Fibroblast of skin of scalp (primary cell): Measurements from ENCODE around the gene FNDC10.

Experiments
- DNase-seq: peaks from one replicate; pipeline ENCODE4 v3.0.0-alpha.2; 2013

Gene FNDC10

DNA sequence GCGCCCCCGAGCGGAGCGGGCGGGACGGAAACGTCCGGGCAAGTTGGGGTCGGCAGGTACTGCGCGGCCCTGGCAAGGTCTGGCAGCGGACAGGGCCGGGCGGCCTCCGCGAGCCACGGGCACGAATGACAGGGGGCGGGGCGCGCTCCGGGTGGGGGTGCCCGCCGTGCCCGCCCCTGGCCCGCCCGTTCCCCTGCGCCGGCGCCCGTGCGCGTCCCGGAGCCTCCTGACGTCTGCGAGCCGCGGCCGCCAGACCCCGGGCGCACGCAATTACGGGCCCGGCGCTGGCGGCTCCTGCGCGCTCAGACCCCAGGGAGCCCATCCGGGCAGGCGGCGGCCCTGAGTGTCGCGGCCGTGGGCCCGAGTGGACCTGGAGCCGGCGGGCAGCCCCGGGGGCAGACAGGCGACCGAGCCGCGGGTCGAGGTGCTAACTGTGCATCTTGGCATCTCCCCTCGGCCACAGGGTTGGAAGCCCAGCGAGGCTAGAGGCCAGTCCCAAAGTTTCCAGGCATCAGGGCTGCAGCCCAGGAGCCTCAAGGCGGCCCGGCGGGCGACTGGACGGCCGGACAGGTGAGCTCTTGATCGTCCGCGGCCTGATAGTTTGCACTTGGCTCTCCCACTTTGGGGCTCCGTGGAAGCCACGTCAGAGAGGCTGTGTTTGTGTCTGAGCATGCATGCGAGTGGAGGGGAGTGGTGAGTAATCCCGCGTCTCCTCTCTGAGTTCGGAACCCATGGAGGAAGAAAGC lies 16.3 kb upstream of the FNDC10 start:
- DNase-seq, result no peak

DNA sequence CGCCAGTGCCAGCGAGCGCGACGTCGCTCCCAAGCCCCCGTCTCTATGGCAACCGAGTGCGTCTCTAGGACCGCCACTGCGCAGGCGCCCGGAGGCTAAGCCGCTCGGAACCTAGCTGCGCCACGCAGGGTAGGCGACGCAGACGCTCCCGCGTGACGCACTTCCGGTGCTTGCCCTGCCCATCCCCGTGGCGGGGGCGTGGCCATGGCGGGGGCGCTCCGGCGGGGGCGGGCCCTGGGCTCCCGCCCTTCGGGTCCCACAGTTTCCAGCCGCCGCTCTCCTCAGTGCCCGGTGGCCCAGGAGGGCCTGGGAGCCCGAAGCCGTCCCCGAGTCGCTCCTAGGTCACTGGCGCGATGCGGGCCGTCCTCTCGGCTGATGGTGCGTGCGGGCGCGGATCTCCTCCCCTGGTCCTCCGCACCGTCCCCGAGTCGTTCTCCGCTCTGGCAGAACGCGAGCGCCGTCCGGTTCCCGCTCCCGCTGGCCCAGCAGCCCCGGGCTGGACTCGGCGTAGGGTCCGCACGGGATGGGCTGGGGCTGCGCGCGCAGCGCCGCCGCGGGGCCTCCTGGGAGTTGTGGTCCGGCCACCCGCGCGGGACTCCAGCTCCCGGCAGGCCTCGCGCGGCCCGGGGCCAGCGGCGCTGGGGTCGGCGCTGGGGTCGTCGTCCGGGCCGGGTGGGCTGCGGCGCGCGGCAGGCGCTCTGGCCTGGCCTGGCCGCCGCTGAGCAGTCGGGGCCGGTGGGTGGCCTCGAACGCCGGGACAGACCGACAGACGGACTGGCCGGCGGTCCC lies 15.5 kb upstream of the FNDC10 start, which contains the start of gene MIB2:
Gene MIB2, plus strand, starts transcription at position 245 of the 789 bp plus-strand sequence. CDS start 7,953 bp downstream, outside the sequence.
- DNase-seq, result peak; percentile 97

DNA sequence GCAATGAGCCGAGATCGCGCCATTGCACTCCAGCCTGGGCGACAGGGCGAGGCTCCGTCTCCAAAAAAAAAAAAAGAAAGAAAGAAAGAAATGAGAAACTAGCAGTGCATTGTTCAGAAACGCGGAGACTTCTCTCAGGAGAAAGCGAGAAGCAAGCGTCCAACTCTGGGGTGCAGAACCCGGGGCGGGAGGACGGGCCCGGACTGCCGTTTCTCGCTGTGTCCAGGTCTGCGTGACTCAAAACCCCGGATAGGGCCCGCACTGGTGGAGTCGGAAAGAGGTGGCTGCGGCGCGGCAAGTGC lies 15.0 kb upstream of the FNDC10 start:
- DNase-seq, result no peak

DNA sequence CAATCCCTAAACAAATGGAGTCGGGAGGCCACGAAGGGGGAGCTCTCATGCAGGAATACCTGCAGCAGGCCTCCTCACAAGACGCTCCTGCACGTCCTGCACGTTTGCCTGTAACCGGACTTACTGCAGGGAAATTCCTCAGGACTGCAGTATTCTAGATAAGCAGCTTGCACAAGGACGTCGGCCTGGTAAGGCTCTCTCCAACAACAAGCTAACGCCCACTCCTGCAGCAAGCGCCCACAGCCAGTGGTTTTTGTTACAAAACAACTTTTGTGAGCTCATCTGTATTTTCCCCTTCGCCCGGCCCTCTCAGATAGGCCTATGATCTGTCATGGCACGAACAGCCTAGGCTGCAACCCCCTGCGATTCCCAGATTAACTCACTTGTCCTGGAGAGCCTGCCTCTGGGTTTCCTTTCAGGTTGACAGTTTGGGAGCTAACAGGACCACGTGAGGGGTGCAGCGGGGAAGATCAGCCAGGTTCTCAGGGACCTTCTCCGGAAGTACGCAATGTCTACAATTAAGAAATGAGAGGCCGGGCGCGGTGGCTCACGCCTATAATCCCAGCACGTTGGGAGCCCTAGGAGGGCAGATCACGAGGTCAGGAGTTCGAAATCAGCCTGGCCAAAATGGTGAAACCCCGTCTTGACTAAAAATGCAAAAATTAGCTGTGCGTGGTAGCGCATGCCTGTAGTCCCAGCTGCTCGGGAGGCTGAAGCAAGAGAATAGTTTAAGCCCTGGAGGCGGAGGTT lies 14.4 kb upstream of the FNDC10 start:
- peak; percentile 40 for DNase-seq

DNA sequence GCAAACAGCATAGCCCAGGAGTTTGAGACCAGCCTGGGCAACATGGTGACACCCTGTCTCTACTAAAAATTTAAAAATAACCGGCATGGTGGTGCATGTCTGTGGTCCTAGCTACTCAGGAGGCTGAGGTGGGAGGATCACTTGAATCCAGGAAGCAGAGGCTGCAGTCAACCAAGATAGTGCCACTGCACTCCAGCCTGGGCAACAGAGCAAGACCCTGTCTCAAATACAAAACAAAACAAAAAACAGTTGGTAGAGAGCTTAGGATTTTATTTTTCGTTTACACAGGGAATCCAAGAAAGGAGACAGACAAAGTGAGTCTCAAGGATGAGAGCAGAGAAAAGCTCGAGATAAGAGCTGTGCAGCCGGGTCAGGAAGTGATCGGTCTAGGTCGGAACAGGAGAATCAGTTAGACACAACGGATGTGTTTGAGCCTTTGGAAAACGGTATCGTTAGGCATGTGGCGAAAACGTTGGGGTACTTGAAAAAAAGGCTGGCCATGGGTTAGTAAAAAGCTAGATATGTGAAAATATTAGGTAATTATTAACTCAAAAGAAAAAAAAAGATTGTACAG lies 13.7 kb upstream of the FNDC10 start:
- DNase-seq, result no peak

DNA sequence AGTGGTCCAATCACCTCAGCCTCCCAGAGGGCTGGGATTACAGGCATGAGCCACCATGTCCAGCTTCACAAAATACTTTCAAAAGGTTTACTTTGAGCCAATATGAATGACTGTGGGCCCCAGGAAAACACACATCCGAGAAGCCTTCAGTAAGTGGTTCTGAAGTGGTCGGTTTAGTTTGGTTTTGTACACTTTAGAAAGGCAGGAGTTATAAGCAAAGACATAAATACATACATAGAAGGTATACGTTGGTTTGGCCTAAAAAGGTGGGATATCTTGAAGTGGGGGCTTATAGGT lies 12.1 kb upstream of the FNDC10 start:
- no peak for DNase-seq

DNA sequence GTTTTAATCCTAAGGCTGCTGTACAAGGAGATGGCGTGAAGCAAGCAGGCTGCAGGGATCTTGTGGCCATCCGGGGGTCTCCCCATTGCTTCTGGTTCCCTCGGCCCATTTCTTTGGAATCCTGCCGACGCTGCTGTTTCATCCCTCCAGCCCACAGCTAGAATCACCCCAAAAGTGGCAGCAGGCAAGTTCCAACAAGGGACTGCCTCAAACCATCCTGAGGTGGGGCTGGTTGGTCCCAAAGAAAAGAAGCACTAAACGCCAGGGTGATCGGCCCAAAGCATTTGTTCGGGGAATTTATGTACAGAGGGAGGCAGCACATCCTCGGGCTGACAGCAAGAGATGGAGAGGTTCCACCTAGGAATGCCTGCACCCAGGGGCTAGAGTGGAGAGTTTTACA lies 10.9 kb upstream of the FNDC10 start:
- DNase-seq, result no peak

DNA sequence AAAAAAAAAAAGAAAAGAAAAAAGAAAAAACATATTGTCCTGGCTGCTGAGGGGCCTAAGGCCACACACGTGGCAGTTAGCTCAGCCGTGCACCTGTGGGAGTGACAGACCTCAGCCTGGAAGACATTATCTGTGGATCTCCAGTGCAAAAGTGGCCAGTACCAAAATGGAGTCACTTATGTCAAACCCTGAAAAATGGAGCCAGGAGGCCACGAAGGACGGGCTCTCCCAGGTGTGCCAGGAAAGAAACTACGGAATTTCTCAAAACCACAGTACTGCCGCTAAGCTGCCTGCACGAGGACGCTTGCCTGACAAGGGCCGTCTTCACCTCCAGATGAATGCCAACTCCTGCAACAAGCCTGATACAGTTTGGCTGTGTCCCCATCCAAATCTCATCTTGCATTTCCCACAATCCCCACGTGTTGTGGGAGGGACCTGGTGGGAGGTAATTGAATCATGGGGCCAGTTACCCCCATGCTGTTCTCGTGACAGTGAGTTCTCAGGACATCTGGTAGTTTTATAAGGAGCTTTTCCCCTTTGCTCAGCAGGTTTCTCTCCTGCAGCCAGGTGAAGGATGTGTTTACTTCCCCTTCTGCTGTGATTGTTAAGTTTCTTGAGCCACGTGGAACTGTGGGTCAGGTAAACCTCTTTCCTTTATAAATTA lies 10.0 kb upstream of the FNDC10 start:
- DNase-seq, result no peak

DNA sequence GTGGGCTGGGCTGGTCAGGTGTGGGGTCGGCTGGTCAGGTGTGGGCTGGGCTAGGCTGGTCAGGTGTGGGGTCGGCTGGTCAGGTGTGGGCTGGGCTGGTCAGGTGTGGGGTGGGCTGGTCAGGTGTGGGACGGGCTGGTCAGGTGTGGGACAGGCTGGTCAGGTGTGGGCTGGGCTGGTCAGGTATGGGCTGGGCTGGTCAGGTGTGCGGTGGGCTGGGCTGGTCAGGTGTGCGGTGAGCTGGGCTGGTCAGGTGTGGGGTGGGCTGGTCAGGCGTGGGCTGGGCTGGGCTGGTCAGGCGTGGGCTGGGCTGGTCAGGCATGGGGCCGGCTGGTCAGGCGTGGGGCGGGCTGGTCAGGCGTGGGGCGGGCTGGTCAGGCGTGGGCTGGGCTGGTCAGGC lies 6.3 kb upstream of the FNDC10 start:
- no peak for DNase-seq

DNA sequence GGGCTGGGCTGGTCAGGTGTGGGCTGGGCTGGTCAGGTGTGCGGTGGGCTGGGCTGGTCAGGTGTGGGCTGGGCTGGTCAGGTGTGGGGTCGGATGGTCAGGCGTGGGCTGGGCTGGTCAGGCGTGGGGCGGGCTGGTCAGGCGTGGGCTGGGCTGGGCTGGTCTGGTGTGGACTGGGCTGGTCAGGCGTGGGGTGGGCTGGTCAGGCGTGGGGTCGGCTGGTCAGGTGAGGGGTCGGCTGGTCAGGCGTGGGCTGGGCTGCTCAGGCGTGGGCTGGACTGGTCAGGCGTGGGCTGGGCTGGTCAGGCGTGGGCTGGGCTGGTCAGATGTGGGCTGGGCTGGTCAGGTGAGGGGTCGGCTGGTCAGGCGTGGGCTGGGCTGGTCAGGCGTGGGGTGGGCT lies 5.8 kb upstream of the FNDC10 start:
- no peak for DNase-seq

DNA sequence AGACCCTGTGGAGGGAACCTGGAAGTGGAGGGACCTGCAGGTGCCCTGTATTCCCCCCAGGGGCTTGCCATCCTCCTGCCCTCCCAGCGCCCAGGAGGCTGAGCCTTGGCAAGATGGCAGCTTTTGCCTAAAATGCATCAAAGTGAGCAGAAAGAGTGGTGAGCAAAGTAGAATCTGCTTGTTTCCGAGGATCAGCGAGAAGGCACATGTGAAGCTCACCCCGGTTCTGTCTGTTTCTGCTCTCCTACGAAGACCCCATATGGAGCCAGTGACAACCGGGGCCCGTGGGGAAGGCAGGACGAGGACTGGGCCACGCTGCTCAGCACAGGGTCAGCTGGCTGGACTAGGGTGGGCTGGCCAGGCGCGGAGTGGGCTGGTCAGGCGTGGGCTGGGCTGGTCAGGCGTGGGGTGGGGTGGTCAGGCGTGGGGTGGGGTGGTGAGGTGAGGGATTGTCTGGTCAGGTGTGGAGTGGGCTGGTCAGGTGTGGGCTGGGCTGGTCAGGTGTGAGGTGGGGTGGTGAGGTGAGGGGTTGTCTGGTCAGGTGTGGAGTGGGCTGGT lies 5.2 kb upstream of the FNDC10 start:
- DNase-seq, result no peak

DNA sequence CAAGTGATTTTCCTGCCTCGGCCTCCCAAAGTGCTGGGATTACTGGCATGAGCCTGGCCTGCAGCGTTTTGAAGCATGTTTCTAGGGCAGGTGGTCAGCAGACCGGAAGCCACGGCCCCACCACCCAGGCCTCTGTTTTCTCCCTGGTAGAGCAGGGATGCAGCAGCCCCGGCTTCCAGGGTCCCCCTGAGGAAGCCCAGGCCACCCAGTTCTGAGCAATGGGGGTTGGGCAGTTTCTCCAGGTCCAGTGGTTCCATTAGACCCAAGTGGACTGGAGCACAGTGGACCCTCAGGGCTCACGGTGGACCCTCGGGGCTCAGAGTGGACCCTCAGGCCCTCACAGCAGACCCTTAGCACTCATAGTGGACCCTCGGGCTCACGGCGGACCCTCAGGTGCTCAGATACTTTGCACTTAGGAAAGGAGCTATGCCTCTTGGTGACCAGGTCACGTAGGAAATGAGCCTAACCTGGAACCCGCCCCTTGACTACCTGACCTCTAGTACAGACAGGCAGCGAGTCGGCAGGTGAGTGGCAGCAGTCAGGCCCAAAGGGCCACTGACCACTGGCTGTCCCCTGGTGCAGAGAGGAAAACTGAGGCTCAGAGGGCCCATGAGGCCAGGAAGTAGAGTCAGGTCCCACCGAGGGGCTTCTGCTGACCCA lies 4.6 kb upstream of the FNDC10 start:
- DNase-seq, result no peak

DNA sequence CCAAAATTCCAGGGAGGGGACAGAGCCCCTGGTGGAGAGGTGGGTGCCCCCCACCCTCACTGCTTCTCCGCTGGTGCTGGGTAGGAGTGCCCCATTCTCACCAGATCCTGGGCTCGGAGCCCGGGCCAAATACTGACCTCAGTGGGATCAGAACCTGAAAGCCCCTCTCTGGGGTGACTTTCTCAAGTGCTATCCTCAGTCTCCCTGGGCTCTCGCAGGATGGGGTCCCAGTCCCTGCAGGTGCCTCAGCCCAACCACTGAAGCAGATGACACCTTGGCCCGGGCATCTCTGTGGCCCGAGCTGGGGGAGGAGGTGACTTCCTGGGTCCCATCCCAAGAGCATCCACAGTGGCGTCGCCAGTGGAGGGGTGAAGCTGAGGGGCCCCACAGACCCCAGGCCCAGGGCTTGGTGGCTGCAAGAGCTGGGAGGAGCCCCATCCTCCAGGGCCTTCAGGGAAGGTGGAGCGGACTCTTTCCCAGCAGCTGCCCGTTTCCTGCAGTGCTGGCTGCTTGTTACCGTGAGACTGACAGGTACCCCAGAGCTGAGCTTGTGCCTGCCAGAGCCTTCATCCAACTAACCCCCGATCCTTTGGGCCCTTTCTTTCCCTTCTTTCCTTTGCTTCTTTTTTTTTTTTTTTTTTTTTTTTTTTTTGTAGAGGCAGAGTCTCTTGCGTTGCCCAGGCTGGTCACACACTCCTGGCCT lies 3.9 kb upstream of the FNDC10 start:
- DNase-seq, result no peak

DNA sequence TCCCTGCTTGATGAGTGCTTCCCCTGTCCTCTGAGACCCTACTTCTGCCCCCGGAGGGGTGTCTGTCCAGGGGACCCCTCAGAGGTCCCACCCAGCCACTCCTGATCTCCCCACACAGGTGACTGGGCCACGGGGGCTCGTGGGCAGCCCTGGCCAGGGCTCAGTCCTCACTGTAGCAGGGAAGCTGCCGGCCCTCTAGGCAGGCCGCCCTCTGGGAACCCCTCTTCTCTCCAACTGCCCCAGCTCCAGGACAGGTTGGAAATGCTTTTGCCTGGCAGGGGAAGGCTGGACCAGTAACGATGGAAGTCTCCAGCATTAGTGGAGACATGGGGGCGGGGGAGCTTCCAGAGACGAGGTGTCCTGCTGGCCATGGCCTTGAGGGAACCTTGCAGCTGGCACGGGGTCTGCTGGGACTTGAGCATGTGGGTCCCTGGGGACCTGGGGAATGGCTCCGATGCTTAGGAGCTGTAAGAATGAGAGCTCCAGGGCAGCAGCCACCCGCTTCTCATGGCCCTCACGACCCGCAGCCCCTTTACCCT lies 3.1 kb upstream of the FNDC10 start:
- no peak for DNase-seq

DNA sequence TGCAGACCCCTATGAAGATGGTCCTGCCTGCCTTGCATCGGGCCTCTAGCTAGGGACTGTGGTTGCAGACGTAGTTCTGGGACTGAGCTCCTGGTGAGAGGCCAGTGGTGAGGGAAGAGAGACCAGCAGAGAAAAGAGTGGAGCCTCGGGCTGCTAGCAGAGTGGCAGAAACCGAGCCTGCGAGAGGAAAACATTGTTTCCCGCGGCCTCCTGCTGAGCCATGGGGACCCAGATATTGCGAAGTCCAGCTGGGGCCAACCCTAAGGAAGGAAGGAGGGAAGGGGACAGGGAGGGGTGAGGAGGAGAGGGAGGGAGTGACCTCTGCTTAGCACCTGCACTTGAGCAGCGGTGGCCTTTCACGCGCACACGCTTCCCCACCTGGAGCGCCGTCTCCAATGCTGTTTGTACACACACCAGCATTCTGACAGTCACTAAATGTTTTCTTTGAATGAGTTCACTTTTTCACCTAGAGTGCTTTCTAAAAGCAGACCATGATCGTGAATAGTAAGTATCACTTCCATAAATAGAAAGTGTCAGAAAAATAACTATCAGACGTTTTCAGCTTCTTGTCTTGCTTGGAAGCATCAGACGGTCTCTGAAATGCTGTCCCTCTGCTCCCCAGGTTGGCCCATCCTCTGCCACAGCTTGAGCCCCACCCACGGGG lies 2.5 kb upstream of the FNDC10 start:
- DNase-seq, result no peak

DNA sequence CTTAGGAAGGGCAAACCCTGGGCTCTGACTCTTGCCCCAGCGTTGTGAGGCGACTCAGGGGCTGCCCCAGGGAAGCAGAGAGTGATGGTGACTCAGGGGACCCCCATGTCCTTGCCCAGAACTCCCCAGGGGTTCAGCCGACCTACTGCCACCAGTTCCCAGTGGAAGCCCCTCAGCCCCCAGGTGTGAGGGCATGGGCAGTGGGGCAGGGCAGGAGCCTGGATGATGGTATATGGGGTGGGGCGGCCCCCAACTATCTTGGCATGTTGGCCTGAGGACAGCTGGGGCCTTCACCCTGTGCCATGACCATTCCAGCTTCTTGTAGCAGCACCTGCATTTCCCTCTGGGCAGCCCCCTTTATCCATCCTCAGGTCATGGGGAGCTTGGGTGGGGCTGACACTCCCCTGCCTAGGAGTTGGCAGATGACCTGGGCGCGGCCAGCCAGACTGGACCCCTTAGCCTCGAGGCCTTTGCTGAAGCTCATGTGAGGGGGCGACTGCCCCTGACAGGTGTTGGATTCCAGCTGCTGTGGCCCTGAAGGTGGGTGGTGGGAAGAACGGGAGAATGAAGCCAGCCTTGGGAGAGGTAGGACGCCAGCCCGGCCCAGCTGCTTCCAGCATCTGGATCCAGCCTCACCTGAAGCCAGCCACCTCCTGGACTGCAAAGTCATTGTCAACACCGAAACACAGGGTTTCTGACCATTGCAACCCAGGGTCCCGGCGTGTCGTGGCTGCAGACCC lies 1.8 kb upstream of the FNDC10 start:
- no peak for DNase-seq

DNA sequence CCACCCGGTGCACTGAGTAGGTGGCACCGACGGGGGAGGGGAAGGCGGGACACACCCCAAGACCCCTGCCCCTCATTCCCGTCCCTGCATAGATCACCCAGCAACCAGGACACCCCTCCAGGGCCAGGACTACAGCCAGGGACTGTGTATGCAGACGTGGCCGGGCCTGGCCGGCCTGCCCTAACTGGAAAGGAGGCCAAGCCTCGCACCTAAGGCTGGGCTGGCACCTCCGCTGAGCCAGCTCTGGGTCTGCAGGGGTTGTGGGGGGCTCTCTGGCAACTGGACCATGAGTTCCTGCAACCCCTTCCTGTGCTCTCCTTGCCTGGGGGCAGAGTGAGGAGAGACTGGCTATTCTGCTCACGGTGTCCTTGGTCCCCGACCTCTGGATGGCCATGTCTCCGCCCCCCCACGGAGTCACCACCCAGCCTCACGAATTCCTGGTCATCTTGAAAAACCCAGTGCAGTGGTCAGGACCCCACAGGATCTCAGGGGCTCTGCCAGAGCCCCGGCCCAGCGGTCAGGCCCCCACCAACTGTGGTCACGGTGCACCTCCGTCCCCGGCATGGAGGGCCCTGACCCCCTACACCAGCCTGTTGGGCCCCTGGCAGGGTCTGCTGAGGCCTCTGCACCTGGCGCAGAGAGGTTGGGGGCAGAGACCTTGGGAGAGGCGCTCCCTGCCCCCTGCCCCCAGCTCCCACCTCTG lies 1.1 kb upstream of the FNDC10 start:
- no peak for DNase-seq

DNA sequence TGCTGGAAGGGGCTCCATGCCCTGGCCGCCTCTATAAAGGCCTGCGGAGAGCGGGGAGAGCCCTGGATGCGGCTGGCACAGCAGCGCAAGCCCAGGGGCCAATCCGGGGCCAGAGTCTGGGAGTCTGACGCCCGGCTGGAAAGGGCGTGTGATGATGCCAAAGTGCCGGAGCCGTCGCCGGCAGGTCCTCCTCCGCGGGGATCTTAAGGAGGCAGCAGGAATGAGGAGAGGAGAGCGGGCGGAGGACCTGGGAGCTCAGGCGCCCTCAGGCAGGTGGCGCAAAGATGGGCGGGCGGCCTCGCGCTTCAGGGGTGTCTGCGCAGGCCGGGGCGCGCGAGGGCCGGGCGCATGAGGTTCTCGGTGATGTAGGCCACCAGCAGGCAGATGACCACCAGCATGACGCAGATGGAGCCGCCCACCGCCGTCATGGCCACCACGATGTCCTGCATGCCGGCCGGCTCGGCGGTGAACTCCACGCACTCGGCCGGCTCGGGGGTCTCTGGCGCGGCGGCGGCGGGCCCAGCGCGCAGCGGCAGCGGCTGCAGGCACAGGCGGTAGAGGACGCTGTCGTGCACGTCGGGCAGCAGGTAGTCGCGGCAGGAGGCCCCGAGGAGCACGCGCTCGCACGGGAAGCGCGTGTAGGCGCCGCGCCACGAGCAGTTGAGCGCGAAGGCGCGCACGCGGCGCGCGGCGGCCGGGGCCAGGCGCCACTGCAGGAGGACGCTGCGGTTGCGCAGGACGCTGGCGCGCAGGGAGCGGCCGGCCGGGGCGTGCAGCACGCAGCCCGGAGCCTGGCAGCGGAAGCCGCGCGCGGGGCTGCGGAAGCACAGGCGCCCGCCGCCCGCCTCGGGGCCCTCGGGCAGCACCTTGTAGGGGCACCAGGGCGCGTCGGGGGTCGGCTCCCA lies 653 bp downstream of the FNDC10 start:
- DNase-seq, result no peak
